ENCODE data around the gene GGNBP2.

Gene GGNBP2

DNA sequence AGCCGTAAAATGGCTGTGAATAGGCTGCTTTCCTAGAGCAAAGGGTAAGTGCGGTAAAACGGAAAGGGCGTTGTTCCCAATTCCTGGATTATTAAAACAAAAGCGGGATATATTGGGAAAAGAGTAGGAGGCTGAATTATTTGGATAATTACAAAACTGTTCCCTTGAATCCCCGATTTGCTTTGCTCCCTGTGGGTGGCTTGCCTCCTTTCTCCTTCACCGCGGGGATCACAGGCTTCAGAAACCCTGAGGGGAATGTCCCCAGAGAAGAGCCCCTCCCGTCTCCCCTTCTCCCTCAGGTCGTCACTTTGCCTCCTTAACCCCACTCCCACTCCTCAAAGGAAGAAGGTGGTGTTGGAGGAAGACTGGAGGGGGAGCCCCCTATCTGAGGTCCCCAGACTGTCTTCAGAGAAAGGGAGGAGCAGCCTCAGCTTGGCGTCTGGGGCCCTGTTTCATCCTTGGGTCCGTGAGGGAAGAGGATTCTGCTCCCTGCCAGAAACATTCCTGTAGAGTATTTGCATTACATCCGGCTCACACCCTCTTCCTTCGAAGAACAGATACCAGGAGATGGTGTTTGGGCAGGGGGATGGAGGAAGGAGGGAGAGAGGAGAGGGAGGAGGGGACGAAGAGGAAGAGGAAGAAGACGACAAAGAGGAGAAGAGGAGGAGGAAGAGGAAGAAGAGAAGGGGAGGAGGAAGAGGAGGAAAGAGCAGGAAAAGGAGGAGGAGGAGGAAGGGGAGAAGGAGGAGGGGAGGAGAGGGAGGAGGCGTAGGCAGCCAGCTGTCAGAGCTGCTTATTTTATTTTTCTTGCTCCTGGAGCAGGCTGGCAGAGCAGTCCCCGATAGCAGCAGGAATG is 88.4 kb downstream of the GGNBP2 start:
- no peaks in the 10 kb centered on the region for H3K79me2 ChIP-seq
- TF ChIP-seq, protein P1, sequence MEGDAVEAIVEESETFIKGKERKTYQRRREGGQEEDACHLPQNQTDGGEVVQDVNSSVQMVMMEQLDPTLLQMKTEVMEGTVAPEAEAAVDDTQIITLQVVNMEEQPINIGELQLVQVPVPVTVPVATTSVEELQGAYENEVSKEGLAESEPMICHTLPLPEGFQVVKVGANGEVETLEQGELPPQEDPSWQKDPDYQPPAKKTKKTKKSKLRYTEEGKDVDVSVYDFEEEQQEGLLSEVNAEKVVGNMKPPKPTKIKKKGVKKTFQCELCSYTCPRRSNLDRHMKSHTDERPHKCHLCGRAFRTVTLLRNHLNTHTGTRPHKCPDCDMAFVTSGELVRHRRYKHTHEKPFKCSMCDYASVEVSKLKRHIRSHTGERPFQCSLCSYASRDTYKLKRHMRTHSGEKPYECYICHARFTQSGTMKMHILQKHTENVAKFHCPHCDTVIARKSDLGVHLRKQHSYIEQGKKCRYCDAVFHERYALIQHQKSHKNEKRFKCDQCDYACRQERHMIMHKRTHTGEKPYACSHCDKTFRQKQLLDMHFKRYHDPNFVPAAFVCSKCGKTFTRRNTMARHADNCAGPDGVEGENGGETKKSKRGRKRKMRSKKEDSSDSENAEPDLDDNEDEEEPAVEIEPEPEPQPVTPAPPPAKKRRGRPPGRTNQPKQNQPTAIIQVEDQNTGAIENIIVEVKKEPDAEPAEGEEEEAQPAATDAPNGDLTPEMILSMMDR (IDR thresholded peaks at IDR 0.05) = no peak
- H2AFZ ChIP-seq = no peak overlapping the region
- H3K36me3 ChIP-seq (ENCODE audit: control insufficient read depth, insufficient read depth, low read length) = no peaks in the 10 kb centered on the region
- H3K4me1 ChIP-seq = no peaks in the 10 kb centered on the region
- no peak overlapping the region for H3K9ac ChIP-seq
- no peaks in the 10 kb centered on the region for H3K27me3 ChIP-seq (ENCODE audit: control insufficient read depth, insufficient read depth, low read length)
- no peak overlapping the region for H3K27ac ChIP-seq
- no peak overlapping the region for H3K4me2 ChIP-seq (ENCODE audit: low read length)
- H3K4me3 ChIP-seq (ENCODE audit: low read depth, low read length) = no peak overlapping the region
- H3K9me3 ChIP-seq (ENCODE audit: control insufficient read depth, low read length) = no peaks in the 10 kb centered on the region

Data from parathyroid adenoma (tissue), 2 donors.